HepG2 (cell line): Measurements from ENCODE around the gene CAMKMT. TPM values are rescaled to one million over a fixed set of nuclear protein-coding genes. Genes with fewer than 3 reads are reported as not detected.

Experiments
- BCL6 ChIP-seq: IDR thresholded peaks from 2 replicates; pipeline ENCODE4 v1.6.1; 2016; ENCODE audit warnings: missing genetic modification reagents, missing compliant biosample characterization
- GATAD2A ChIP-seq: IDR thresholded peaks from 2 replicates; pipeline ENCODE4 v1.6.1; 2016
- HIC2 ChIP-seq: sonication (generic); formaldehyde crosslinking; IDR thresholded peaks from 2 replicates; pipeline ENCODE4 v1.9.0; 2022; ENCODE audit warnings: low read depth, missing genetic modification reagents
- KDM2A ChIP-seq: sonication (generic); formaldehyde crosslinking; IDR thresholded peaks from 2 replicates; pipeline ENCODE4 v1.4.0; 2020; ENCODE audit warnings: low read depth, missing genetic modification reagents, borderline replicate concordance
- NFE2L2 ChIP-seq: fragments of 150-350 bp; IDR thresholded peaks from 2 replicates; pipeline ENCODE4 v1.6.1; 2014; ENCODE audit warnings: low read length
- RELA ChIP-seq: sonication (generic); formaldehyde crosslinking; IDR thresholded peaks from 2 replicates; pipeline ENCODE4 v1.4.0; 2020; ENCODE audit warnings: missing genetic modification reagents
- THAP7 ChIP-seq: sonication (generic); formaldehyde crosslinking; IDR thresholded peaks from 2 replicates; pipeline ENCODE4 v1.8.1; 2023; ENCODE audit warnings: mild to moderate bottlenecking, missing genetic modification reagents
- ZFP90 ChIP-seq: sonication (generic); formaldehyde crosslinking; IDR thresholded peaks from 2 replicates; pipeline ENCODE4 v1.8.0; 2022; ENCODE audit warnings: missing genetic modification reagents, mild to moderate bottlenecking, inconsistent platforms, borderline replicate concordance
- ZNF124 ChIP-seq: sonication (generic); formaldehyde crosslinking; IDR thresholded peaks from 2 replicates; pipeline ENCODE4 v1.4.0; 2020; ENCODE audit warnings: missing genetic modification reagents
- ZNF17 ChIP-seq: sonication (generic); formaldehyde crosslinking; IDR thresholded peaks from 2 replicates; pipeline ENCODE4 v1.5.0; 2020; ENCODE audit warnings: mild to moderate bottlenecking, missing genetic modification reagents
- ZNF574 ChIP-seq: sonication (generic); formaldehyde crosslinking; IDR thresholded peaks from 2 replicates; pipeline ENCODE4 v1.4.0; 2020; ENCODE audit warnings: missing genetic modification reagents
- ZNF577 ChIP-seq: sonication (generic); formaldehyde crosslinking; IDR thresholded peaks from 2 replicates; pipeline ENCODE4 v1.4.0; 2020; ENCODE audit warnings: mild to moderate bottlenecking, low read depth, missing genetic modification reagents, borderline replicate concordance
- polyA plus RNA-seq, 8 experiments: library from polyadenylated mRNA; depleted of rRNA in 3 of 8; stranded (reverse) in 7 of 8; unstranded in 1 of 8; fragments of >200 nt; fragmentation: Illumina TruSeq in 4 of 8; extraction: Trizol in 4 of 8; gene quantifications; 2 replicates each; pipeline versions ENCODE4 v1.2.1 to v1.2.3, GENCODE V29; 2011 to 2016; ENCODE audit warnings: low read depth in 4 of 8, missing spikeins in 1 of 8, mixed read lengths in 1 of 8; ENCODE audit not compliant: insufficient read depth in 1 of 8
- total RNA-seq, 5 experiments: library from RNA; depleted of rRNA; stranded (reverse); fragments of >200 nt; fragmentation: Illumina TruSeq; extraction: Trizol; gene quantifications; 2 replicates each; pipeline ENCODE4 v1.2.3, GENCODE V29; 2016; ENCODE audit warnings: low read depth in 1 of 5
- TF ChIP-seq, protein P1 (sequence below): sonication (generic); formaldehyde crosslinking; IDR thresholded peaks from 2 replicates; pipeline ENCODE4 v1.5.1; 2020; ENCODE audit warnings: missing genetic modification reagents, mild to moderate bottlenecking, borderline replicate concordance
- TF ChIP-seq, protein P2 (sequence below): IDR thresholded peaks from 2 replicates; pipeline ENCODE4 v1.6.1; 2016; ENCODE audit warnings: mild to moderate bottlenecking
- TF ChIP-seq, protein P3 (sequence below): sonication (generic); formaldehyde crosslinking; IDR thresholded peaks from 2 replicates; pipeline ENCODE4 v1.4.0; 2020; ENCODE audit warnings: missing genetic modification reagents

Gene CAMKMT
- total and polyA plus RNA-seq, 2 of the 13 experiments (the other 11 are each of a cell fraction or from before 2014, with no cell fraction given): 6.9 to 20.8 TPM

DNA sequence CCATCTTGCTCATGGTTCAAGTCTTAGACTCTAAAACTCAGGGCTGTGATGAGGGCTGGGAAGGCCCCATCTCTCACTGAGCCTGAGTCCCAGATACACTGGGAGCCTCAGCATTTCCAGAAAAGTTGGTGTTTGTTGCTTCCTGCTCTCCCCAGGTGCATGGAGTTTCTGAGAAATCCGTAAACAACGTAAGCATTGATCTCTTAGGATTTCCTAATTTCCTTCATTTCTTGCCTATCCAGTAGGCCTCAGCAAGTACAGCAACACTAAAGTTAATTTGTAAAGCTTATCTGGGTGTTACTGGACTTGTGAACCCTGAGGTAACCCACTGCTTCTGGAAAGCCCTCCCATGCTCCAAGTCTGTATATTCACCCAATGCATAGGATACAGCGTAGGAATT, 380.3 kb downstream of the CAMKMT start (continued):
- TF ChIP-seq ZNF577 (no peak), HIC2 (CRISPR knock-in tag) (no peak), GATAD2A (CRISPR knock-in tag) (peak; percentile 72), NFE2L2 (no peak), KDM2A (CRISPR knock-in tag) (no peak), ZNF124 (CRISPR knock-in tag) (no peak), THAP7 (CRISPR knock-in tag) (no peak), RELA (CRISPR knock-in tag) (no peak), ZNF17 (no peak), ZFP90 (CRISPR knock-in tag) (no peak), ZNF574 (CRISPR knock-in tag) (no peak), BCL6 (CRISPR knock-in tag) (peak; percentile 38; the same call in 1 of the 2 replicates)
- TF ChIP-seq, protein P1, sequence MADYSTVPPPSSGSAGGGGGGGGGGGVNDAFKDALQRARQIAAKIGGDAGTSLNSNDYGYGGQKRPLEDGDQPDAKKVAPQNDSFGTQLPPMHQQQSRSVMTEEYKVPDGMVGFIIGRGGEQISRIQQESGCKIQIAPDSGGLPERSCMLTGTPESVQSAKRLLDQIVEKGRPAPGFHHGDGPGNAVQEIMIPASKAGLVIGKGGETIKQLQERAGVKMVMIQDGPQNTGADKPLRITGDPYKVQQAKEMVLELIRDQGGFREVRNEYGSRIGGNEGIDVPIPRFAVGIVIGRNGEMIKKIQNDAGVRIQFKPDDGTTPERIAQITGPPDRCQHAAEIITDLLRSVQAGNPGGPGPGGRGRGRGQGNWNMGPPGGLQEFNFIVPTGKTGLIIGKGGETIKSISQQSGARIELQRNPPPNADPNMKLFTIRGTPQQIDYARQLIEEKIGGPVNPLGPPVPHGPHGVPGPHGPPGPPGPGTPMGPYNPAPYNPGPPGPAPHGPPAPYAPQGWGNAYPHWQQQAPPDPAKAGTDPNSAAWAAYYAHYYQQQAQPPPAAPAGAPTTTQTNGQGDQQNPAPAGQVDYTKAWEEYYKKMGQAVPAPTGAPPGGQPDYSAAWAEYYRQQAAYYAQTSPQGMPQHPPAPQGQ: no peak
- TF ChIP-seq, protein P2, sequence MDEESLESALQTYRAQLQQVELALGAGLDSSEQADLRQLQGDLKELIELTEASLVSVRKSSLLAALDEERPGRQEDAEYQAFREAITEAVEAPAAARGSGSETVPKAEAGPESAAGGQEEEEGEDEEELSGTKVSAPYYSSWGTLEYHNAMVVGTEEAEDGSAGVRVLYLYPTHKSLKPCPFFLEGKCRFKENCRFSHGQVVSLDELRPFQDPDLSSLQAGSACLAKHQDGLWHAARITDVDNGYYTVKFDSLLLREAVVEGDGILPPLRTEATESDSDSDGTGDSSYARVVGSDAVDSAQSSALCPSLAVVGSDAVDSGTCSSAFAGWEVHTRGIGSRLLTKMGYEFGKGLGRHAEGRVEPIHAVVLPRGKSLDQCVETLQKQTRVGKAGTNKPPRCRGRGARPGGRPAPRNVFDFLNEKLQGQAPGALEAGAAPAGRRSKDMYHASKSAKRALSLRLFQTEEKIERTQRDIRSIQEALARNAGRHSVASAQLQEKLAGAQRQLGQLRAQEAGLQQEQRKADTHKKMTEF (CRISPR knock-in tag): no peak
- TF ChIP-seq, protein P3, sequence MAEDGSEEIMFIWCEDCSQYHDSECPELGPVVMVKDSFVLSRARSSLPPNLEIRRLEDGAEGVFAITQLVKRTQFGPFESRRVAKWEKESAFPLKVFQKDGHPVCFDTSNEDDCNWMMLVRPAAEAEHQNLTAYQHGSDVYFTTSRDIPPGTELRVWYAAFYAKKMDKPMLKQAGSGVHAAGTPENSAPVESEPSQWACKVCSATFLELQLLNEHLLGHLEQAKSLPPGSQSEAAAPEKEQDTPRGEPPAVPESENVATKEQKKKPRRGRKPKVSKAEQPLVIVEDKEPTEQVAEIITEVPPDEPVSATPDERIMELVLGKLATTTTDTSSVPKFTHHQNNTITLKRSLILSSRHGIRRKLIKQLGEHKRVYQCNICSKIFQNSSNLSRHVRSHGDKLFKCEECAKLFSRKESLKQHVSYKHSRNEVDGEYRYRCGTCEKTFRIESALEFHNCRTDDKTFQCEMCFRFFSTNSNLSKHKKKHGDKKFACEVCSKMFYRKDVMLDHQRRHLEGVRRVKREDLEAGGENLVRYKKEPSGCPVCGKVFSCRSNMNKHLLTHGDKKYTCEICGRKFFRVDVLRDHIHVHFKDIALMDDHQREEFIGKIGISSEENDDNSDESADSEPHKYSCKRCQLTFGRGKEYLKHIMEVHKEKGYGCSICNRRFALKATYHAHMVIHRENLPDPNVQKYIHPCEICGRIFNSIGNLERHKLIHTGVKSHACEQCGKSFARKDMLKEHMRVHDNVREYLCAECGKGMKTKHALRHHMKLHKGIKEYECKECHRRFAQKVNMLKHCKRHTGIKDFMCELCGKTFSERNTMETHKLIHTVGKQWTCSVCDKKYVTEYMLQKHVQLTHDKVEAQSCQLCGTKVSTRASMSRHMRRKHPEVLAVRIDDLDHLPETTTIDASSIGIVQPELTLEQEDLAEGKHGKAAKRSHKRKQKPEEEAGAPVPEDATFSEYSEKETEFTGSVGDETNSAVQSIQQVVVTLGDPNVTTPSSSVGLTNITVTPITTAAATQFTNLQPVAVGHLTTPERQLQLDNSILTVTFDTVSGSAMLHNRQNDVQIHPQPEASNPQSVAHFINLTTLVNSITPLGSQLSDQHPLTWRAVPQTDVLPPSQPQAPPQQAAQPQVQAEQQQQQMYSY (CRISPR knock-in tag): no peak
